Activated CD4-positive, alpha-beta T cell treated with anti-CD3 and anti-CD28 coated beads for 24 hours (primary cell): Measurements from ENCODE around the gene CCNC.

Experiments
- DNase-seq, 2 donors: peaks; one replicate each; pipeline ENCODE4 v3.0.0-alpha.2; 2020; ENCODE audit warnings: low read depth in 2 of 2

Gene CCNC, protein sequence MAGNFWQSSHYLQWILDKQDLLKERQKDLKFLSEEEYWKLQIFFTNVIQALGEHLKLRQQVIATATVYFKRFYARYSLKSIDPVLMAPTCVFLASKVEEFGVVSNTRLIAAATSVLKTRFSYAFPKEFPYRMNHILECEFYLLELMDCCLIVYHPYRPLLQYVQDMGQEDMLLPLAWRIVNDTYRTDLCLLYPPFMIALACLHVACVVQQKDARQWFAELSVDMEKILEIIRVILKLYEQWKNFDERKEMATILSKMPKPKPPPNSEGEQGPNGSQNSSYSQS

DNA sequence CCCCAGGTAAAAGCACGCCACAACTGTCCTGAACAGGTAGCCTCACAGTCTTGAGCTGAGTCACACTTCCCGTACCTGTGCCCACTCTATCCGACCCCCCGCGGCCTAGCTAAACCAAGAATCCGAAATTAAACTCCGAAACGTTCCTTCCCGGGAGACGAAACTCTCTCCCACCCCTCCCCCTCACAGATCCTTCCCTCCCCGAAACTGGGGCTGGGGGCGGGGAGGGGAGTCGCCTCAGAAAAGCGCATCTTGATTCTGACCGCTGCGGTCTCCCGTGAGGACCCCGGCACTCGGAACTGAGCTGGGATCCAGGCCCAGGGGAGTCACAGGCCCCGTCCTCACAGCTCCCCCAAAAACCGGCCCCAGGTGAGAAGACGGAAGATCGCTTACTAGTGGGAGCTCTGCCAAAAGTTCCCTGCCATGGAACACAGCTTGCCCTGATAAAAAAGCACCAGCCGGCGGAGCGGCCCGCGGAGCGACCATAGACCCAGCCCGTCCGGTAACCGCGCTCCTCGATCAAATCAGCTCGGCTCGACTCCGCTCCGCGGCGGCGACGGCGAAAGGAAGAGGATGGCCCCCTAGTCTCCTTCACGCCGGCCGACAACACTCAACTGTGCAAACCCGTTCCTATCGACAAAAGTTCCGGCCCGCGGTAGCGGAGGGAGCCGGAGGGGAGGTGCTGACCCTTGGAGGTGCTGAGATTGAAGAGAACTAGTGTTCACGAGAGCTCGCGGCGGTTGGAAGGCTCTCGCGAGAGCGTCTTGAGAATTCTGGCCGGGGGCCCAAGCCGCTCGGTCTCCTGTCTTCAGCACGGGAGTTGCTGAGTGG lies at the start of gene CCNC:
TSS of gene CCNC (minus strand) at position 558 of the 831 bp plus-strand sequence. CDS start at position 425, 133 bp downstream.
- peak; percentile 80 for DNase-seq

DNA sequence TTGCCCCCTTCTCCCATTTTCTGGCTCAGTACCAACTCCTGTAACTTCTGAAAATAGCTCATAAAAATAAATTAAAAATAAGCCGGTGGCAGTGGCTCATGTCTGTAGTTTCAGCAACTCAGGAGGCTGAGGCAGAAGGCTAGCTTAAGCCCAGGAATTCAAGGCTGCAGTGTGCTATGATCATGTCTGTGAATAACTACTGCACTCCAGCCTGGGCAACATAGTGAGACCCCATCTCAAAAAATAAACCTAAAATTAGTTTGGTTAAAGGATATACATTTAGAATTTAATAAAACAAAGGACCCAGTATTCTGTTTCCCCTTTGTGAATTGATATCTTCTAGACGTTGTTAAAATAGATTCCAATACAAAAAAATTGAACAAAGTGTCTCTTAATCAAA lies 48.7 kb upstream of the CCNC start:
- DNase-seq: no peak

DNA sequence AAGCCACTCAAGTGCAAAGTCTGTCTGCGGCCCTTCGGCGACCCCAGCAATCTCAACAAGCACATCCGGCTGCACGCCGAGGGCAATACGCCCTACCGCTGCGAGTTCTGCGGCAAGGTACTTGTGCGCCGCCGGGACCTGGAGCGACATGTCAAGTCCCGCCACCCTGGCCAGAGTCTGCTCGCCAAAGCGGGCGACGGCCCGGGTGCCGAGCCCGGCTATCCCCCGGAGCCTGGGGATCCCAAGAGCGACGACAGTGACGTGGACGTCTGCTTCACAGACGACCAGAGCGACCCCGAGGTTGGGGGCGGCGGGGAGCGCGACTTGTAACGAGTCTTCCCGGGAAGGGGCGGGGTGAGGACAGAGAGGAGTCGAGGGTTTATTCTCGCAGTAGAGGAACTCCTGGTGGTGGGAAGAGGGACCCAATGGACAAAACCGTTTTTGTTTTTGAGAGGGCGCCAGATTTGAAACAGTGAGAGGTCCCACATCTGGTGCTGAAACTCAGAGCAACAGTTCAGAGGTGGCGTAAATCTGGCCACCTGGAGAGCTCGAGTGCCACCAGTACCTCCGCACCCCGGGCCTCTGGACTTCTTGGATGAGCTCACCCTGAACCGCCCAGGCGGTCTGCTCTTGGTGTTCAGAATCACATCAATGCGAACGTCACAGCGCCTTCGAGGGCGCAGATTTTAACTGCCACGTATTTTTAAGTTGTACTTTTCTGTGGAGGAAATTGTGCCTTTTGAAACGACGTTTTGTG lies 46.1 kb upstream of the CCNC start:
- DNase-seq: no peak

DNA sequence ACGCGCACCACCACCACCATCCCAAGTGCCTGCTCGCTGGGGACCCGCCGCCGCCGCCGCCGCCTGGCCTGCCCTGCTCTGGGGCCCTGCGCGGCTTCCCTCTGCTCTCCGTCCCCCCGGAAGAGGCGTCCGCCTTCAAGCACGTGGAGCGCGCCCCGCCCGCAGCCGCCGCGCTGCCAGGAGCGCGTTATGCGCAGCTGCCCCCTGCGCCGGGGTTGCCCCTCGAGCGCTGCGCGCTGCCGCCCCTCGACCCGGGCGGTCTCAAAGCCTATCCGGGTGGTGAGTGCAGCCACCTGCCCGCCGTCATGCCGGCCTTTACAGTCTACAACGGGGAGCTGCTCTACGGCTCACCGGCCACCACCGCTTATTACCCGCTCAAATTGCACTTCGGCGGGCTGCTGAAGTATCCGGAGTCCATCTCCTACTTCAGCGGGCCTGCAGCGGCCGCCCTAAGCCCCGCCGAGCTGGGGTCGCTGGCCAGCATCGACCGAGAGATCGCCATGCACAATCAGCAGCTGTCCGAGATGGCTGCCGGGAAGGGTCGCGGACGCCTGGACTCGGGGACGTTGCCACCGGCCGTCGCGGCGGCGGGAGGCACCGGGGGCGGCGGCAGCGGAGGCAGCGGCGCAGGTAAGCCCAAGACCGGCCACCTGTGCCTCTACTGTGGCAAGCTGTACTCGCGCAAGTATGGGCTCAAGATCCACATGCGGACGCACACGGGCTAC lies 45.4 kb upstream of the CCNC start:
- no peak for DNase-seq

DNA sequence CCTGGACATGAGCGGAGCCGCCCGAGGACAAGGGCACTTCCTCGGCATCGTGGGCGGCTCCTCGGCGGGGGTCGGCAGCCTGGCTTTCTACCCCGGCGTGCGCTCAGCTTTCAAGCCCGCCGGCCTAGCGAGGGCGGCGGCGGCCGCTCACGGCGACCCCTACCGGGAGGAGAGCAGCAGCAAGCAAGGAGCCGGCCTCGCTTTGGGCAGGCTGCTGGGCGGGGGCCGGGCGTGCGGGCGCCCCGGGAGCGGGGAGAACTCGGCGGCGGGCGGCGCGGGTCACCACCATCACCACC lies 44.9 kb upstream of the CCNC start:
- DNase-seq: no peak

DNA sequence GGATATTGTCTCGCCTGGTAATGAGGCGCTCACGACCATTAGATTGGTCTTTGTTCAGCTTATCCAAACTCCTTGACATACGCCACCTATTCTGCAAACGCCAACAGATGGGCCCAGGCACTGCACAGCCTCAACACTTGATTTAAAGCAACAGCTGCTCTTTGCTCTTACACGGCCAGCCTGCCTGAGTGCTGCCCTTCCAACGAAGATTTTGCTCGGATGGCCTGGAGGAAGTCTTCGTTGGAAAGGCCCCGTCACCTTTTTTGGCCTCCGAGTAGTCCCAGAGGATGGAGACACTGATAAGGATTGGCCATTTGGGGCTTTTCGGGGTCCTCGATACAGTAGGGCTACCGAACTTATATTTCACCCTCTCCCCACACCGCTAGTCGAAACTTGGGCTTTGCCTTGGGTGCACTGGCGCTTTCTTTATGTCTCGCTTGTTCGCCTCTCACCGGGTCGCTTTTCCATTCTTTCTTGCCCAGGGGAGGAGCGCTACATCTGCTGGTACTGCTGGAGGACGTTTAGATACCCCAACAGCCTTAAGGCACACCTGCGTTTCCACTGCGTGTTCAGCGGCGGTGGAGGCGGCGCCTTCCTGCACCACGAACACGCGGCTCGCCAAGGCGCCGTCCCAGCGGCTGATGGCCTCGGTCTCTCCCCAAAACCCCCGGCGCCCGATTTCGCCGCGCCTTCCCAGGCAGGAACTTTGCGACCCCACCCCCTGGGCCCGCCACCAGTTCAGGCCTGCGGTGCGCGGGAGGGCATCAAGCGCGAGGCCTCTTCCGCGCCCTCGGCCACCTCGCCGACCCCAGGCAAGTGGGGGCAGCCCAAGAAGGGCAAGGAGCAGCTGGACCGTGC lies 44.3 kb upstream of the CCNC start:
- no peak for DNase-seq

DNA sequence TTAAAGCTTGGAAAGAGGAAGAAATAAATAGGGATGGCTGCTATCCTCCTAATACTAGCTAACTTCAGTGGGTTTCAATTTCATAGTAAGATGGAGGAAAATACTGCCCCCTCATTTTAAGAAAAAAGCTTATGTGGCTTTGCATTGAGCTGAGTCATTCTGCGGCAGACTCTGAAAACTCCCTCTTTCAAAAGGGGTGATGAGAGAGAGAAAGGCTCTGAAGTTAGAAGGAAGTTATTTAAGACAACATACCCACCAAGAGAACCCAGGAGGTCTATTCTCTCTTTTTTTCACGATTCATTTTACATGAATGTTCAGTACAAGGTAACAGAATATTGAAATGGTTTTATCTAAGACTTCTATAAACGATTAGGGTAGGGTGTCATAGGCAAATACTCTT lies 42.7 kb upstream of the CCNC start:
- DNase-seq: no peak

DNA sequence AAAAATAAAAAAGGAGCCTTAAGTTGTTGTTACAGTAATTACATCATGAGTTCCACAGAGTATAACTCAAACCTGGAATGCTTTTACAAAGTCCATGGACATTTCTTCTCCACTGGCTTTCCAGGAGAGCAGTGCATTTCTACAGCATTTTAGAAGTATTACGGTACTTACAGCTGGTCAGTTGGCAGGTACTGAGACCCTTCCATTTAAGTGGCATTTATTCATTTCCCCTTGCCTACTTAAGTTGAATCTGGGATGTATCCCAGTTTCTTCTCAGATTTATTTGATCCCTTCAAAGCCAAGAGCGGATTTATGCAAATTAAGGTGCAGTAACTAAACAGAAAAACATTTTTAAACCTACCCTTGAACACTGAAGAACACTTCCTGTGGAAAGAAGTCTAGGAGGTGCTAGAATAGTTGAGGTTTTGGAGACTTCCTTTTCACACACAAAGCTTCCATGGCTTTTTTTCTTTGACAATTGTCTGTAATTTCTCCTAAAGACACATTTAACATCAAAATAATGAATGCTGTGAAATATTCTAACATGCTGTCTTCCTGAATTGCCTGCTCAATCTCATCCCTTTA lies 41.5 kb upstream of the CCNC start:
- DNase-seq: no peak

DNA sequence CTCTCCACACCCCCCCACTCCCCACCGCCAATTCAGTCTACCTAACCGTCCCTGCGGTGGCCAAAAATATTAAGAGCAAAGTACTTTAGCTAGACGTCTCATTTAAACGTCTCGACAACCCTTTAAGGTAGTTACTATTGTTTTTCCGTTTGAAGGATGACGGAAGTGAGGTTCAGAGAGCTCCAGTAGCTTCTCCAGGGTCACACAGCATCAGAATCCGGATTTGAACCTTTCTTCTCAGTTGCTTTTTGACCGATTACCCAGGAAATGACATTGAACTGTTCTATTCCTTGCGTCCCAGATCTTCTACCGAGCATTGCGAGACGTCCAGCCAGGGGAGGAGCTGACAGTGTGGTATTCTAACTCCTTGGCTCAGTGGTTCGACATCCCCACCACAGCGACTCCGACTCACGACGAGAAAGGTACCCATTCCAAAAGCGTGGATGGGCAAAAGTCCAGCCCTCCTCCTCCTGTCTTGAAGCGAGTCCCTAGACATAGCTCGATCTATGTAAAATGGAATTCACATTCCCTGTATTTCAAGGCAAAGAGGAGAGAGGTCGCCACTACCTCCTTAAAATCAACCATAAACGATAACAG lies 40.5 kb upstream of the CCNC start:
- DNase-seq: no peak

DNA sequence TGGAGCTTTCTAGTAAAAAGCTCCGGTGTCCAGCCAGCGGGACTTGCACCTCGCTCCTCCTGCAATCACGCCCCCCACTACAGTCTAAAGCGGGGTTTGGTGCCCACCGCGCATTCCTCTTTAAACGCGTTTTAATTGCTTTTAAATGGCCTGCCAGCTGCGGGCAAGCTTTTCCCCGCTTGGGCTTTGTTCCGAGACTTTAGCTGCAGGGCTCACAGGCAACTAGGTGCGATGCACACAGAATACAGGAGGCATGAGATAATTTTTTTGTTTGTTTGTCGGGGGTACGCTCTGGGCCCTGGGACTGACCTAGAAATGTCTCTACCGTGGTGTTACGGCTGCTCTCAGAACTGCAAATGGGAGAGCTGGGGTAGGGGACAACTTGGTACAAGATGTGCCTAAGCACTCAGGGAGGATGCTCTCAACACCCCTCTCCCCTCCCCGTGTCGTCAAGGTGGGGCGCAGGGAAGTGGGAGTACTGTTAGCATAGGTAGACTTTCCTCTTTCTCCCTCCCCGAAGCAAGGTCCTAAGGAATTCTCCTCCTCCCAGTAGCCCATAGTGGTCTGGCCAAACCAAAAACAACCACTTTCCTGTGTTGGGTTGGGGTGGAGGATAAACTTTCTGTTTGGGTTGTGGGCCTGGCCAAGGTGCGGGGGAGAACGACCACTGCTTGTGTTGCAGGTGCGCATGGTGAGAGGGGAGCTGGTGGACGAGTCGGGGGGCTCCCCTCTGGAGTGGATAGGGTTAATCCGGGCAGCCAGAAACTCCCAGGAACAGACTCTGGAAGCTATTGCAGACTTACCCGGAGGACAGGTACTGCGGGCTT lies 39.8 kb upstream of the CCNC start:
- DNase-seq: no peak

DNA sequence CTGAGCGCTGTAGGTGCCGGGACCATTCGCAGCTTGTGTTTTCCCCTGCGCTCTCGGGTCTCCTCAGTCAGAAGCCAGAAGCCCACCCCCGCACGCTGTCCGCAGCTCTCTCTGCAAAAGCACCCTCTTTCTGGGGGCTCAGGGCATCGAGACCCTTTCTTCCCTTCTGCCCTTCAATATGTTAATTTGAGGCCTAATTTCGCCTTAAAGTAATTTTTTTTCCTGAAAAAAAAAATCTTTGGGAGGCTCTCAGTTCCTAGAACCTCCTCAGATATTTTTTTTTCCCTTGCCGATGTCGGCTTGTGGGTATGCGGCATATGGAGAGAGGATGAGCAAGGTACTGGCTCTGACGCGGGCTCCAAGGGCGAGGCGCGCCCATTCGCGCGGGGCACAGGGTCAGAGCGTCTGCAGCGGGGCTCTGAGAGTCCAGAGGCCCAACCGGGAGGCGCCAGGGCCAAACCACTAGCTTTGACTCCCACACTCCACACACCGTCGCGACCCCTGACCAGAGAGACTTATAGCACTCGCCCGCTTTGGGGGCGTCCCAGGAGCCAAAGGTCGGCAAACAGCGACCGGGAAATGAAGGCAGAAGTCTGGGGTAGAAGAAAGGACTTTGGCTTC lies 39.1 kb upstream of the CCNC start:
- no peak for DNase-seq

DNA sequence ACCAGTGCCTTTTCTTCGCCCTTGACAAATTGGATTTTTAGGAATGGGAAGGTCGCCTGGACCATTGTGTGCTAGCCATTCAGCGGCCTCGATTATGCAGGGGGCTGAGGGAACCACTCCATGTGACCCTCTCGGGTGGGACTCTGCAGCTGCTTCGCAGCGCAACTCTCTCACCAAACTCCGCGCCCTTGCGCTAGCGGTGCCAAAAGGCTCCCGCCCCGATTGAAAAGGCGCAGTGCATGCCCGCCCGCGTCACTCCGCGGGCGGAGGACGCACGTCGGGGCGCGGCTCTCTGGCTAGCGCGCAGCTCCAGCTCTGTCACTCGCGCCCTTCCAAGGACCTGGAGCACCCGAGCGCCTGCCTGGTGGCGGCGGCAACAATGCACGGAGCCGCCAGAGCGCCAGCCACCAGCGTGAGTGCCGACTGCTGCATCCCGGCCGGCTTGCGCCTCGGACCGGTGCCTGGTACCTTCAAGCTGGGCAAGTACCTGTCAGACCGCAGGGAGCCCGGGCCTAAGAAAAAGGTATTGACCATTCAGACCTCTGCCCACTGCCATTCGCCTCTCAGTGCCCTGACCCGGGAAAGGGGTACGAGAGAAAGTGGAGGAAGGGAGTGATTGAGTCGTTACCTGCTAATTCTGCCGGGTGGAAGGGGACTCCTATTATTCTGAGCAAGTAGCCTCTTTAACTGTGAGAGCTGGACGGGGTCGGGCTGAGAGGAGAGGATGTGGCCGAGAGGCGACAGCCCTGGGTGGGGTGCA lies 38.4 kb upstream of the CCNC start, which contains the start of gene PRDM13:
TSS of gene PRDM13 (plus strand) at position 178 of the 760 bp plus-strand sequence. CDS start at position 380, 202 bp downstream.
- no peak for DNase-seq

DNA sequence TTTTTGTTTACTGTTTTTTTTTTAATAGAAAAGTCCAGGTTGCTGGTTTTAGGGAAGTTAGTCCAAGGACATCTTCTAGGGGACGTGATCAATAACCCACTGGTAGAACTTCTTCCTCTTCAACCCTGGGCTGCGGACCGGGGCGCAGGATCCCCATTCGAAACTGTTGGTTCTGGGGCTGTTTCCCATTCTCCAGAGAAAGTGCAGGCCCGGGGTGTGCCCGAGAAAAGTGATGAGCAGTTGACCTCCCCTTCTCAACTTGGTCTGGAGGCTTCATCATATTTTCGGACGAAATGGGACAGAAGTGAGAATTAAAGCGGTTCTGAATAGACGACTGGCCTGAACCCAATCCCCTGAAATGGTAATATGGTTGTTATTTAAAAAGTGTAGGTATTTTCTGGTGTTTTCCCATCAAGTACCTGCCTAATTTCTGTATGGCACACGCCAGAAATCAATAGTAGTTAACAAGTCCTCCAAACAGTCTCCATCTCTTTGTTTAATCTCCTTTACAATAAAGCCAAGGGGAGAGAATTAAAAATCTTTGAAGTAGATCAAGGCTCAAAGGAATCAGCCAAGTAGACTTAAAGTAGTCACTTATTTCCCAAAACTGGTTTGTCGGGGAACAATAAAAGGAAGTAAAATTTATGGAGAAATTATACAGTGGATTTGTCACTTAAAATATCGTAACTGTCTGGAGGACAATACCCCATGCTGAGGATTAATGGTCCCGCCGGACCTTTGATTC lies 37.6 kb upstream of the CCNC start:
- no peak for DNase-seq

DNA sequence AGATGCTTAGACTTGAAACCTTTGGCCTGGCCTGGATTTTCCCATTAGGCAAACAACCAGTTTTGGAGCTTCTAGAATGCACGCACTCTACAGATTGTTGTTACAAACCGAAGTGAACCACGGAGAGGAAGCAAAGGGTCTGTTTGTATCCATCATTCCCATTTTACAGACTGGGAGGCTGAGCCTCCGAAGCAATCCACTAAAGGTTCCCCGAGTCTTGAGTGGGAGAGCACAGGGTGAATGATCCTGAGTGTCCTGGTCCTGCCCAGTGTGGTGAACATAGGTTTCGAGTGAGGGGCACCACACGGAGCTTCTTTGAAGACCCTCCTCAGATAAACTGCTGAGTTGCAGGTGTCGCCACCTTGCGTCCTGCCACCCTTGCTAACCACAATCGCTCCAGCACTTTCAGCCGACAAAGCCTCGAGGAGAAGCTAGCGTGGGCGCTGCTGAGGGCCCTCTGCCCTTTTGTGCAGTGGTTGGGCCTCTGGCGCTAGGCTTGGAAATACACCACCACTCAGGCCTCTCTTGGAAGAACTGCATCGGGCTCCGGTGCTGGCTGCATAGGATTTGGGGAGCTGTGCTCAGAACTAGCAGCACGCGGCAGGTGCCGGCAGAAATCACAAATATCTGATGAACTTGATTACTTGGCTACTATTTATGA lies 36.7 kb upstream of the CCNC start:
- no peak for DNase-seq

DNA sequence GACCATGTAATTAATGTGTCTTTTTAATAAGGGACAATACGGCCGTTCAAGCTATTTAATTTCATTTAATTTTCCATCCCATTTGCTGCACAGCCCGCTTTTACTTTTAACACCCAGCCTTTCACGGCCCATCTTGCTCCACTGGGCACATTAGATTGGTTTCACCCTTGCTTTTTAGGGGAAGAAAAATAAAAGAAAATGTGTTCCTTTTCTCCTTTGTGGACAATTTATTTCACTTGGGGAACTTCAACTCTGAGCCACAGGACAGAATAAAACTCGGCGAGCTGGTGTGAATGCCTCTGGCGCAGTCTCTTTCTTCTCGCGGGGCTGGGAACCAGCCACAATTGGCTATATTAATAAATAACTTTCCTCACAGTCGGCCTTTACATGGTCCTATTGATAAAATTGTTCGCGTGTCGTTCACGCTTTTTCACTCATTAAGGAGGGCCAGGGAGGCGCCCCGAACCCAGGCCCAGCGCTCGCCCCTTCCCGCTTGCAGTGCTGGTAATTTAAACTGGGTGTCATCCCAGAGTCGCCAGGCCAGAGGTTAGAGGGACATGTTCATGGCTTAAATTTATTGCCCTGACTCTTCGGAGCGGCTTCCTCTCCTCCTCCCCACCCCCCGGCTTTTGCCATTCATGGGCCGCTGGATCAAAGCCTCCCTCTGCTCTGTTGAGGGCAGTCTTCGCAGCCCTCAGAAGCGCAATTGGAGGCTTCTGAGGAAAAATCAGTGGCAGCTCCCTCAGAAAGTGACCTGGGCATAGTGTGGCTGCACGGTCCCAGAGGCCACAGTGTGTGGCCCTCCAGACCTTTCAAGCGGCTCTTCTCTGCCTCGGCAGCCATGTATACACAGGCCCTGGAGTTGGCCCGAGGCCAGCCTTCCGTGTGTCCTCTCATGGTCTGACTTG lies 36.0 kb upstream of the CCNC start:
- DNase-seq: no peak
